Prostate gland (tissue), 2 donors: ENCODE results near the gene FKBP15.

Experiments used
- CTCF ChIP-seq, 4 experiments: fragments of 200-600 bp in 2 of 4; fragments of 450-650 bp in 2 of 4; sonication (generic) in 2 of 4; IDR thresholded peaks; 1 replicate in 3 of 4; 2 replicates in 1 of 4; pipeline ENCODE4 v1.5.1; 2016 to 2019; ENCODE audit warnings: antibody characterized with exemption in 4 of 4, mild to moderate bottlenecking in 2 of 4, moderate library complexity in 2 of 4
- POLR2A ChIP-seq: fragments of 450-650 bp; IDR thresholded peaks from one replicate; pipeline ENCODE4 v1.6.1; 2016; ENCODE audit warnings: antibody characterized with exemption, mild to moderate bottlenecking
- POLR2AphosphoS5 ChIP-seq: sonication (generic); formaldehyde crosslinking; IDR thresholded peaks from one replicate; pipeline ENCODE4 v1.6.1; 2017; ENCODE audit warnings: antibody characterized with exemption

- TF ChIP-seq CTCF (IDR thresholded peaks at IDR 0.05) = no peak
- TF ChIP-seq POLR2A = no peak
- TF ChIP-seq POLR2AphosphoS5 = no peak
These were observed 48.3 kb upstream of the FKBP15 start for GRCh38 chr9:113269355-113269754.
